ENCODE results near the gene LYRM9. TPM values are rescaled to one million over a fixed set of nuclear protein-coding genes. Genes with fewer than 3 reads are reported as not detected.

The LYRM9 gene
- total and polyA plus RNA-seq, 8 donors = 0.58 to 20.3 (median 11.5) TPM

DNA sequence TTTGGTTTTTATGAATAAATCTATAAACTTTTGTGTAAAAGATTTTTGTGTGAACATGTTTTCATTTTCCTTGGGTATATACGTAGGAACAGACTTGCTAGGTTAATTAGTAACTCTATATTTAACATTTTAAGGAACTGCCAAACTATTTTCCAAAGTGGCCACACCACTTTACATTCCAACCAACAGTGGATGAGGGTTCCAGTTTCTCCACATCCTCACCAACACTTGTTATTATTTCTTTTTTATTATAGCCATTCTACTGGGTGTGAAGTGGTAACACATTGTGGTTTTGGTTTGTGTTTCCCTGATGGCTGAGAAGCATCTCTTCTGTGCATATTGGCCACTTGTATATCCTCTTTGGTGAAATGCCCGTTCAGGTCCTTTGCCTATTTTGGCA is 20.0 kb downstream of the LYRM9 start:
- TF ChIP-seq POLR2AphosphoS5 (IDR thresholded peaks at IDR 0.05) (no peak), POLR2A (IDR thresholded peaks at IDR 0.05) (no peak), EP300 (IDR thresholded peaks at IDR 0.05) (no peak)
- TF ChIP-seq, protein P1, sequence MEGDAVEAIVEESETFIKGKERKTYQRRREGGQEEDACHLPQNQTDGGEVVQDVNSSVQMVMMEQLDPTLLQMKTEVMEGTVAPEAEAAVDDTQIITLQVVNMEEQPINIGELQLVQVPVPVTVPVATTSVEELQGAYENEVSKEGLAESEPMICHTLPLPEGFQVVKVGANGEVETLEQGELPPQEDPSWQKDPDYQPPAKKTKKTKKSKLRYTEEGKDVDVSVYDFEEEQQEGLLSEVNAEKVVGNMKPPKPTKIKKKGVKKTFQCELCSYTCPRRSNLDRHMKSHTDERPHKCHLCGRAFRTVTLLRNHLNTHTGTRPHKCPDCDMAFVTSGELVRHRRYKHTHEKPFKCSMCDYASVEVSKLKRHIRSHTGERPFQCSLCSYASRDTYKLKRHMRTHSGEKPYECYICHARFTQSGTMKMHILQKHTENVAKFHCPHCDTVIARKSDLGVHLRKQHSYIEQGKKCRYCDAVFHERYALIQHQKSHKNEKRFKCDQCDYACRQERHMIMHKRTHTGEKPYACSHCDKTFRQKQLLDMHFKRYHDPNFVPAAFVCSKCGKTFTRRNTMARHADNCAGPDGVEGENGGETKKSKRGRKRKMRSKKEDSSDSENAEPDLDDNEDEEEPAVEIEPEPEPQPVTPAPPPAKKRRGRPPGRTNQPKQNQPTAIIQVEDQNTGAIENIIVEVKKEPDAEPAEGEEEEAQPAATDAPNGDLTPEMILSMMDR (IDR thresholded peaks at IDR 0.05) = no peak
- 68 to 79% (median 74%) methylated on average over 2 of the region's 2 CpGs for WGBS, 5 donors
- no peak overlapping the region for H3K4me3 ChIP-seq
- no peak overlapping the region for H3K27ac ChIP-seq
- no peaks in the 10 kb centered on the region for H3K9me3 ChIP-seq
- no peak for DNase-seq
- H3K36me3 ChIP-seq = peaks cover 0 to 37% (median 16%) of the 10 kb centered on the region in 4 donors
- H3K4me1 ChIP-seq = no peaks in the 10 kb centered on the region
- intact Hi-C loops (cut with DNase I; ENCODE audit: low total_unique reads) = no loop called here
- no peaks in the 10 kb centered on the region for H3K27me3 ChIP-seq

DNA sequence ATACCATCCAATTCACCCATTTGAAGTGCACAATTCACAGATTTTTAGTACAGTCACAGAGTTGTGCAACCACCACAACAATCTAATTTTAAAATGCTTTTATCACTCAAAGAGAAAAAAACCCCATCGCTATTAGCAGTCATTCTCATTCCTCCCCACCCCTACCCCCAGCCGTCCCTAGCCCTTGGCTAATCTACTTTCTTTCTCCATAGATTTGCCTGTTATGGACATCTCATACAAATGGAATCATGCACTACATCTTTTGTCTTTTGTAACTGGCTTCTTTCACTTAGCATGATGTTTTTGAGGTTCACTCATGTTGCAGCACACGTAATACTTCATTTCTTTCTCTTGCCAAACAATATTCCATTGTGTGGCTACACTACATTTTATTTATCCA is 20.4 kb downstream of the LYRM9 start:
- WGBS, 5 donors = 95 to 98% (median 97%) methylated on average over 3 of the region's 3 CpGs

DNA sequence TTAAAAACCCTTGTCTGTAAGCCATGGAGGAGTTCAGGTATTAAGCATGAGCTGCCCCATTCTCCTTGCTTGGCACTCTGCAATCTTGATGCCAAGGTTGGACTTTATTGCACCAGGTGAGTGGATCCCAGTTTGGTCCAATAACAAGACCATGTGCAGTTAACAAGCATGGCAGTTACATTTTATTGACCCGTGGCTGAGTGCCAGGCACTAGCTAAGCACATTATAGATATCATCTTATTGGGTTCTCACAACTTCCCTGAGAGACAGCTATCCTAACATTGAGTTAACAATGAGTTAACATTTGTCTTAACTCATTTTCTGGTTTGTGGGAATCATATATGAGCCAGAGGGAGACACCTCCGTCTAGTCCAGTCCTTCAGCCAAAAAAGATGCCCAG is 21.8 kb downstream of the LYRM9 start:
- no peak for DNase-seq

More for the DNA sequence above, 20.4 kb downstream of the LYRM9 start:
- Histone ChIP-seq H3K4me3 (no peak overlapping the region), H3K9me3 (no peaks in the 10 kb centered on the region), H3K27ac (no peak overlapping the region), H3K36me3 (peaks cover 0 to 32% (median 12%) of the 10 kb centered on the region in 4 donors), H3K27me3 (no peaks in the 10 kb centered on the region), H3K4me1 (no peaks in the 10 kb centered on the region)
- TF ChIP-seq POLR2AphosphoS5 (IDR thresholded peaks at IDR 0.05) = no peak
- intact Hi-C loops (cut with DNase I; ENCODE audit: low total_unique reads) = no loop called here
- no peak for DNase-seq

DNA sequence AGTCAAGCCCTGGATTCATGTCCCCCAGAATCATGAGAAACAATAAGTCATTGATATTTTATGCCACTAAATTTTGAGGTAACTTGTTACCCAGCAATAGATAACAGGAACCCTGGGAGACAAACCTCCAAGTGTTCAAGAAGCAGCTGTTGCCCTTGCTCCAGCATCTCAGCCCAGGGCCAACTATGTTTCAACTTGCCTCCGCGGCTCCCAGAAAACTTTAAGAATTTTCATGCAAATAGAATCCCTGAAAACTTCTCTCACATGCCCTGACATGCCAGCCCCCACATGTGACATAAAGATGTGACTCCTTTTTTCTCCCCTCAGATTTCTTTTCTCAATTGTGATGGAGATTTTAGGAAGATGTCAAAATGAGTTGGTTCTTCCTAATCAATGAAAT is 22.8 kb downstream of the LYRM9 start:
- 87 to 100% (median 96%) methylated on average over 2 of the region's 2 CpGs for WGBS, 5 donors
- DNase-seq = no peak
- no peaks in the 10 kb centered on the region for H3K4me1 ChIP-seq
- intact Hi-C loops (cut with DNase I; ENCODE audit: low total_unique reads) = no loop called here
- H3K9me3 ChIP-seq = no peaks in the 10 kb centered on the region
- peaks cover 0 to 11% (median 0%) of the 10 kb centered on the region in 4 donors for H3K36me3 ChIP-seq
- no peaks in the 10 kb centered on the region for H3K27me3 ChIP-seq
- no peak overlapping the region for H3K4me3 ChIP-seq
- no peak overlapping the region for H3K27ac ChIP-seq
- TF ChIP-seq POLR2AphosphoS5 (IDR thresholded peaks at IDR 0.05) (no peak), POLR2A (IDR thresholded peaks at IDR 0.05) (no peak), EP300 (IDR thresholded peaks at IDR 0.05) (no peak)

More for the DNA sequence above, 21.8 kb downstream of the LYRM9 start:
- Histone ChIP-seq H3K36me3 (peaks cover 0 to 20% (median 3%) of the 10 kb centered on the region in 4 donors), H3K27me3 (no peaks in the 10 kb centered on the region), H3K27ac (no peak overlapping the region), H3K4me3 (no peak overlapping the region), H3K4me1 (no peaks in the 10 kb centered on the region), H3K9me3 (no peaks in the 10 kb centered on the region)
- WGBS, 5 donors = 54 to 76% (median 67%) methylated on average over 2 of the region's 2 CpGs
- no peak for TF ChIP-seq POLR2A (IDR thresholded peaks at IDR 0.05)
- no peak for TF ChIP-seq EP300 (IDR thresholded peaks at IDR 0.05)
- TF ChIP-seq POLR2AphosphoS5 (IDR thresholded peaks at IDR 0.05) = no peak
- TF ChIP-seq, protein P1 (IDR thresholded peaks at IDR 0.05) = no peak
- intact Hi-C loops (cut with DNase I; ENCODE audit: low total_unique reads) = no loop called here

DNA sequence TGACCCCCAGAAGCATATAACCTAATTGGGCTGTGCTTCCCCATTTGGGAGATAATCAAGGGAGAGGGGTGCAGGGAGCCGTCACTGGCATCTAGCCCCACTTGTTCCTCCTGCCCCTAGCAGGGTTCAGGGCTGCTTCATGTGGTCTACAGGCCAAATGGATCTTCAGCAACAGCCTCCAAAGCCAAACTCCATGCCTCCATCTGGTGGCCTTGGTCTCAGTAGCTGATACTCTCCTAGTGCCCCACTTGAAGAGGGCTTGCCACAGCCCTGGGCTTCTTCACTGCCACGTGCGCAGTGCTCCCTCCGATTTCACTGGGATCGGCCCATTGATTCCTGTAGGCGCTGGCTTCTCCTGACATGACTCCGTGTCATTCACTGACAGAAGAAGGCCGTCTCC is 24.6 kb downstream of the LYRM9 start:
- Histone ChIP-seq H3K27ac (no peak overlapping the region), H3K9me3 (no peaks in the 10 kb centered on the region), H3K4me3 (no peak overlapping the region), H3K4me1 (no peaks in the 10 kb centered on the region), H3K36me3 (no peaks in the 10 kb centered on the region), H3K27me3 (no peaks in the 10 kb centered on the region)
- 90 to 96% (median 95%) methylated on average over 8 of the region's 8 CpGs for WGBS, 5 donors
- no peak for DNase-seq
- intact Hi-C loops (cut with DNase I; ENCODE audit: low total_unique reads) = no loop called here
- TF ChIP-seq POLR2AphosphoS5 (IDR thresholded peaks at IDR 0.05) (no peak), POLR2A (IDR thresholded peaks at IDR 0.05) (no peak), EP300 (IDR thresholded peaks at IDR 0.05) (no peak)
- TF ChIP-seq, protein P1 (IDR thresholded peaks at IDR 0.05) = no peak
